Measurements from ENCODE around the gene AUTS2.

The AUTS2 gene

GRCh38 chr7:70660154-70660818 lies 1062.0 kb downstream of the AUTS2 start:
- peak; percentile 46 for DNase-seq (ENCODE audit: low spot score)

DNA sequence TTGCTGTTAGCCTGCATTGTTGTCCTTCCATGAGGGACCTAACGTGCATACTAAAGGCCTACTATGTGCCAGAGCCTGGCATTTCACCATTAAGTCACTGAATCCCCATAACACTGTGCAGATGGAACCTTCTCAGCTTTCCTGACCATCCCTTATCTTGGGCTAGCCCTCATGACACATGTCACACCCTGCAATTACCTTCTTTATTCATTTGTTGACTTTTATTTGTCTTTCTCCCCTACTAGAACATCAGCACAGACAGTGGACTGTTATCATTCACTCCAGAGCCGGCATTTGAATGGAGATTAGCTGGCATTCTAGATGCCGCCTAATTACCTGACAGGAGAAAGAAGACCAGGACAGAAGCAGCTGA lies 1062.5 kb downstream of the AUTS2 start:
- DNase-seq (ENCODE audit: low spot score) = no peak

GRCh38 chr7:70663680-70664079 lies 1065.4 kb downstream of the AUTS2 start:
- DNase-seq (ENCODE audit: low spot score) = no peak

- no peak for DNase-seq (ENCODE audit: low spot score)
Observed at GRCh38 chr7:70665997-70666396, 1067.7 kb downstream of the AUTS2 start.

DNA sequence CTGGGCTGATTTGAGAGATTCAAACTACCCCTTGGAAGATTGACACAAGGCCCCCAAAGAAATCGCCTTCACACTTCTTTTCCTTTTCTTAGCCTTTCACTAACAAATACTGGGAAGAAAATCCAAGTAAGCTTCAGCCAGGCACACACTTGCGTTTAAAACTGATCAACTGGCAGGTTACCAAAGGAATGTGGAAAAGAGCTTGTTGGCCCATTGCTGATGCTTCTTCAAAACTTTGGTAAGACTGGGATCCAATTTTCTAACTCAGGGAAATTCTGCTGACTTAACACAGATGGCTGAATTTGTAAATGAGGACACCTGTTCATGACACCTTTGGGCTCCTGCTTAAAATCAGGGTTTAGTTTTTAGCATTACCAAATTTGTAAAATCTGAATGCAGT lies 1069.1 kb downstream of the AUTS2 start:
- DNase-seq (ENCODE audit: low spot score) = no peak

GRCh38 chr7:70668606-70669358 lies 1070.5 kb downstream of the AUTS2 start:
- no peak for DNase-seq (ENCODE audit: low spot score)

DNA sequence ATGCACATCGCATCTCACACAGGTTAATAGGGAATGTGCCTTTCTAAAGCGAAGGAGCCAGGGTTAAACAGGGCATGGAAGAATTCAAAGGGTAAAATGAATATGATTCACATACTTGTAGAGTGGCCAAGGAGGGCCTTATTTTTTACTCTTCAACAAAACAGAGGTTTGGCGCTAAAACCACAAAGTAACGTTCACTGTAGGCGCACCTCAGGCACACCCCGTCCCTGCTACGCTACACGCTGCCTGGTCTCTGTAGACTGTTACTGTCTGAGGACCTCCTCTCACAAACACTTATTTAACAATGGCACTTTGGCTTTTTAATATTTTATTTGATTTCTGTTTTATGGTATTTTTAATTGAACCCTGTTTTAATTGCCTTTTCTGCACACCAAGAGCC lies 1071.6 kb downstream of the AUTS2 start:
- peak; percentile 19 for DNase-seq (ENCODE audit: low spot score)

GRCh38 chr7:70670288-70670687 lies 1072.0 kb downstream of the AUTS2 start:
- no peak for DNase-seq (ENCODE audit: low spot score)

- no peak for DNase-seq (ENCODE audit: low spot score)
Observed at GRCh38 chr7:70673778-70674570, 1075.7 kb downstream of the AUTS2 start.

DNA sequence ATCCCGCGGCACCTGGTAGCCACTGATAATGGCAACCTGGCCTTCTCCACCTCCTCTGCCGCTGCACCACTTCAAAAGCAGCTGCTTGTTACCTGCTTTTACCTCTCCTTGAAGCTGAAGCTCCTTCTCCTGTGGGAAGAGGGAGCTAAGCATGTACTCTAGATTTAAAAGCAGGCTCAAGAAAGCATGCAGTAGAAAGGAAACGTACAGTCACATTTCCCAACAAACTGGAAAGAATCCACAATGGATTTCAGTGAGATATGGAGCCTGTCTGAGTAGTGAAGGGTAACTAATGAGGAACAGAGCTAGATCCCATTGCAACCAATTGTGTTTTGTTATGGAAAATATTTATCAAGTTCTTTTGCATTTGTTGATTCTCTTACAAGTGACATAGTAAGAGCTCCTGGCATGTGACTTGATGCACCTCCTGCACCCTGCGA lies 1076.3 kb downstream of the AUTS2 start:
- no peak for DNase-seq (ENCODE audit: low spot score)

GRCh38 chr7:70676243-70676642 lies 1078.0 kb downstream of the AUTS2 start:
- DNase-seq (ENCODE audit: low spot score) = no peak

GRCh38 chr7:70678621-70679251 lies 1080.5 kb downstream of the AUTS2 start:
- no peak for DNase-seq (ENCODE audit: low spot score)

DNA sequence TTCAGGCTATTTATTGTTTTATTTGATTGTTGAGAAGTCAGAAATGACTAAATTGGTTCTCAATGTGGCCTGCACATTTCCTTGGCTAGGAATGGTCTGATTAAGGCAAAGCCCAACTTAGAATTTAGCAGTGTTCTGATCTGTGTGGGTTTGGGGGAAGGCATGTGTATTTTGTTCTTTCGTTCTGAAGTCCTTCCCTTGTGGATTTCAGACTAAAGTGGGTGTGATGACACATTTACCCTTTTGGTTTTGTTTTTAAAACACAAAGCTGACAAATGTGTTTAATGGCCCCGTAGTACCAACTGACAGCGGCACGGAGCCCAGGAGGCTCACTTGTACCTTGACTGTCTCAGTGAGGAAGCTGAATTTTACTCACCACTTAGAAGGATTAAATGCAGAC lies 1081.4 kb downstream of the AUTS2 start:
- DNase-seq (ENCODE audit: low spot score) = no peak

GRCh38 chr7:70680306-70680705 lies 1082.0 kb downstream of the AUTS2 start:
- no peak for DNase-seq (ENCODE audit: low spot score)

GRCh38 chr7:70680743-70681468 lies 1082.6 kb downstream of the AUTS2 start:
- no peak for DNase-seq (ENCODE audit: low spot score)

GRCh38 chr7:70681469-70682350 lies 1083.4 kb downstream of the AUTS2 start:
- DNase-seq (ENCODE audit: low spot score) = peak; percentile 16

- DNase-seq (ENCODE audit: low spot score) = no peak
Observed at GRCh38 chr7:70684173-70684572, 1085.9 kb downstream of the AUTS2 start.

GRCh38 chr7:70693321-70693685 lies 1095.0 kb downstream of the AUTS2 start:
- DNase-seq (ENCODE audit: low spot score) = no peak

GRCh38 chr7:70693686-70694433 lies 1095.6 kb downstream of the AUTS2 start:
- peak; percentile 48 for DNase-seq (ENCODE audit: low spot score)

GRCh38 chr7:70694434-70694970 lies 1096.2 kb downstream of the AUTS2 start:
- DNase-seq (ENCODE audit: low spot score) = peak; percentile 6
